ENCODE data around the gene ARRDC4. TPM values are rescaled to one million over a fixed set of nuclear protein-coding genes. Genes with fewer than 3 reads are reported as not detected.

ARRDC4 gene
- total RNA-seq, 1 donor, result 10.2 TPM

GRCh38 chr15:97995881-97996603, 35.5 kb downstream of the ARRDC4 start:
- DNase-seq (ENCODE audit: low read depth in 2 of 3, low spot score in 2 of 3), result peak in 2 of 3 donors; percentile 70 to 92

DNA sequence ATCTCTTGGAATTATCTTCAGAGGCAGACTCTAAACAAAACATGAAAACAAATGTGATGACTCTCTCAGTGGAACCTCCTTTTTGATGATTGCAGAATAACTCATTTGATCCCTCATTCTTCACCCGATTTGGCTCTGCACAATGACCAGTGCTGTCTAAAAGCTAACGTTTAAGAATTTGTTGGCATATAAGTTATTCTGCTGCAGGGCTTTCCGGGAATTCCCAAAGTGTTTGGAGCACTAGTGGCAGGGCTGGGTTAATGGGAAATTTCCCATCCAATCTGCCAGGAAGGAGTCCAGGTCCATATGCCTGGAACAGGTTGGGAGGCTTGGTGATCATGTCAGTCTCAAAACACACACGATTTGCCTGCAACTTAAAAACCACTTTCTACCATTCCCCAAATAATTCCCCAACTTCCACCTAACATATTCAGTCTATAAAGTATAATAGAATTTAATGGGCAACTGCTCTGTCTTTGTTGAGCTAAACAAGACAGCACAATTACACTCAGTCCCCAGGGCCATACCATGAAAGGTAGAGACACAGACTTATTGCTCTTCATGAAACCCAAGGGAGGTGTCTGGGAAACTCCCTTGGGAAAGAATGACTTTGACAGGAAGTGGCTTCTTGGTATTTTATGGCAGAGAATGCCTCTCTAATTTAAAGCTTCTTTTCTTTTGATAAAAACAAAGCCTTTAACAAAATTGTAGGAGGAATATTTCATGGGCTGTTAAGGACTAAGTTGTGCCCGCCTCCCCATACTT, 38.0 kb downstream of the ARRDC4 start:
- no peak for DNase-seq (ENCODE audit: low read depth in 2 of 3, low spot score in 2 of 3)

- no peak for DNase-seq (ENCODE audit: low read depth in 2 of 3, low spot score in 2 of 3)
Observed at GRCh38 chr15:98000249-98001203, 40.0 kb downstream of the ARRDC4 start.

DNA sequence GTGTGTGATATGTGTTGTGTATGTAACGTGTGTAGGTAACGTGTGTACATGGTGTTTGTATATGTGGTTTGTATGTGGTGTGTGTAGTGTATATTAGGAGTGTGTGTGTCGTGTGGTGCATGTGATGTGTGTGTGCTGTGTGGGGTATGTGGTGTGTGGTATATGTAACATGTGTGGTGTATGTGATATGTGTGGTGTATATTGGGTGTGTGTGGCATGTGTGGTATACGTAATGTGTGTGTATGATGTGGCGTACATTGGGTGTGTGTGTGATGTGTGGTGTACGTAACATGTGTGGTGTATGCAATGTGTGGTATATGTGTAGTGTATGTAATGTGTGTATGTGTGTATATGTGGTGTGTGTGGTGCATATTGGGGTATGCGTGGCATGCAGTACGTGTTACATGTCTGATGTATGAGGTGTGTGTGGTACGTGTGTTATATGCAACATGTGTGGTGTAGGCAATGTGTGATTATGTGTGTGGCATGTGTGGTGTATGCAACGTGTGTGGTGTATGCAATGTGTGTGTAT, 41.2 kb downstream of the ARRDC4 start:
- no peak for DNase-seq (ENCODE audit: low read depth in 2 of 3, low spot score in 2 of 3)

- DNase-seq (ENCODE audit: low read depth in 2 of 3, low spot score in 2 of 3), result no peak
Observed at GRCh38 chr15:98002419-98002818, 41.9 kb downstream of the ARRDC4 start.

GRCh38 chr15:98002866-98003265, 42.4 kb downstream of the ARRDC4 start:
- DNase-seq (ENCODE audit: low read depth in 2 of 3, low spot score in 2 of 3), result no peak

GRCh38 chr15:98003518-98003917, 43.0 kb downstream of the ARRDC4 start:
- no peak for DNase-seq (ENCODE audit: low read depth in 2 of 3, low spot score in 2 of 3)

DNA sequence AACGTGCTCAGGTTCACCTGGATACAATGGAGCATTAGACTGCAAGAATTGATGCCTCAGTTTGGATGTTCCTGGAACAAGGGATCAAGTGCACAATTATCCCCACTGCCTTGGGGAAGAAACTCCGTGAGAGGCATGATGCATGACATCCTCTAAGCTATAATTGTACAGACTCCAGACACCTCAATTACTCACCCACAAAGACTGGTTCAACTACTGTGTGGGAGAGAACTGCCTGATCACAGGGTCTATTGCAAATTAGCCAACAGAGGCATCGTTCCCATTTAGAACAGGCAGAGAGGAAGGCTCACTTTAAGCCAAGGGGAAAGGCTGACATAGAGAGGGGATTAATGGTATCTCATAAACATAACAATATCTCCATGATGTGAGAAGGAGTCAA, 43.5 kb downstream of the ARRDC4 start:
- no peak for DNase-seq (ENCODE audit: low read depth in 2 of 3, low spot score in 2 of 3)

DNA sequence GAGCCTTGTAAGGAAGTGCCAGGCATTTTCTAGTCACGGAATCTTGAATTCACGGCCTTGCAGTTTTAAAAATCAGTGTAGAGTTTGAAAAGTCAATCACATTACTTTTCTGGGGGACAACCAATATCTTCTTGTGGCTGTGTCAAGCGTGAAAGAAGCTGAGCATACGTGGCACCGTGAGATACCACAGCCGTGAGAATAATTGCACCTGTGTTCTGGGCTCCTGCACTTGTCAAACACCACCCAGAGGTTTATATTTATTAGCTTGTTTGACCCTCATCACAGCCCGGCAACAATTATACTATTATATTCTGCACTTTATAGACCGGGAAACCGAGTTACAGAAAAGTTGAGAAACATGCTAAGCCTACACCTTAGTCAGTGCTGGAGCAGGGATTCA, 45.2 kb downstream of the ARRDC4 start:
- no peak for DNase-seq (ENCODE audit: low read depth in 2 of 3, low spot score in 2 of 3)

DNA sequence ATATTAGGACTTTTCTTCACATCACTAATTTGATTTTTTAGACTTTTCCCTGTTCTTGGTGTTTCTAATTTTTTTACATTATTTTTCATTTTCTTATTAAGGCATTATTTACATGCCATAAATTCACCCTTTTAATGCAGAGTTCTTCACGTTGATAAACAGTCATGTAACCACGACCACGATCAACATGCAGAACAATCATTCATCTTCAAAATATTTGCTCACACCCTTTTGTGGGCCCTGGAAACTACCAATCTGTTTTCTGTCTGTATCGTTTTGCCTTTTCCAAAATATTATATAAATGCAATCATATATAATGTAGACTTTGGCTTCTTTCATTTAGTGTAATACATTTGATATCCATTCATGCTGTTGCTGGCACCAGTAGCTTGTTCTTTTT, 48.7 kb downstream of the ARRDC4 start:
- DNase-seq (ENCODE audit: low read depth in 2 of 3, low spot score in 2 of 3), result no peak

GRCh38 chr15:98009971-98010370, 49.5 kb downstream of the ARRDC4 start:
- DNase-seq (ENCODE audit: low read depth in 2 of 3, low spot score in 2 of 3), result peak in 1 of 3 donors; percentile 60

DNA sequence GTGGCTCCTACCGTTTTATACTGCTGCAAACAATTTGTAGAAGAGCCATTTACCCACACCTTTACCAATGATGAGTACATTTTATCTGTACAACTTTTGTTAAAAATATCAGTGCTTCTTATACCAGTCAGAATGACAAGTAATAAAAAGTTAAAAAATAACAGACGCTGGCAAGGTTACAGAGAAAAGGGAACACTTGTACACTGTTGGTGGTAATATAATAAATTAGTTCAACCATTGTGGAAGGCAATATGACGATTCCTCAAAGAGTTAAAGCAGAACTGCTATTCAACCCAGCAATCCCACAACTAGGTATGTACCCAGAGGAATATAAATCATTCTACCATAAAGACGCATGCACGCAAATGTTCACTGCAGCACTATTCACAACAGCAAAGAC, 51.9 kb downstream of the ARRDC4 start:
- peak in 1 of 3 donors; percentile 46 for DNase-seq (ENCODE audit: low read depth in 2 of 3, low spot score in 2 of 3)

- DNase-seq (ENCODE audit: low read depth in 2 of 3, low spot score in 2 of 3), result peak in 1 of 3 donors; percentile 50
Observed at GRCh38 chr15:98013631-98014030, 53.1 kb downstream of the ARRDC4 start.

GRCh38 chr15:98017150-98017964, 56.9 kb downstream of the ARRDC4 start:
- no peak for DNase-seq (ENCODE audit: low read depth in 2 of 3, low spot score in 2 of 3)

DNA sequence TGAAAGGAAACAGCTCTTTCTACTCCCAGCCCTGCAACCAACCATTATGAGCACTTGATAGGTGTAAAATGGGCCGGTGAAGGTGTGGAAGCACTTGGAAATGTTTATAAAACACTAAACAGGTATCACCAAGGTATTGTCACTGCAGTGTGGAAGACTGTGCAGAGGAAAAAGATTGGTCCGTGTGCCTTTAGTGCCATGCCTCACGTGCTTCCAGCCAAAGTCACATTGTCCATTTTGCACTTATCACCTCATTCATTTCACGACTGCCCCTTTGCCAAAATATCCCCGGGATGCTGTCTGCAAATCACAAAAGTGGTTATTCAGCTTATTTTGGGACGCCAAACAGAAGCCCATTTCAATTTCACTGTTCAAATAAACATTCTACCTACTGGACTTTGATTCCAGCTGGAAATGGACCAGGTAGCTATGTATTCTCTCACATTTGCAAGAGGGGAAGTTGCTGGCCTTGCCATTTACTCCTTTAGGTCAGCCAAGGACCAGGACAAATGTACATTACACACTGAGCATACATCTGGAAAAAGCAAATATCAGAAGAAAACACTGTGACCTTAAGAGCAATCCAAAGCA, 58.4 kb downstream of the ARRDC4 start:
- no peak for DNase-seq (ENCODE audit: low read depth in 2 of 3, low spot score in 2 of 3)
